ENCODE data around the gene ARHGAP10. TPM values are rescaled to one million over a fixed set of nuclear protein-coding genes. Genes with fewer than 3 reads are reported as not detected.

Gene ARHGAP10
- total and polyA plus RNA-seq, 4 experiments from 2014 or later = 6.4 to 8.3 (median 7.8) TPM

DNA sequence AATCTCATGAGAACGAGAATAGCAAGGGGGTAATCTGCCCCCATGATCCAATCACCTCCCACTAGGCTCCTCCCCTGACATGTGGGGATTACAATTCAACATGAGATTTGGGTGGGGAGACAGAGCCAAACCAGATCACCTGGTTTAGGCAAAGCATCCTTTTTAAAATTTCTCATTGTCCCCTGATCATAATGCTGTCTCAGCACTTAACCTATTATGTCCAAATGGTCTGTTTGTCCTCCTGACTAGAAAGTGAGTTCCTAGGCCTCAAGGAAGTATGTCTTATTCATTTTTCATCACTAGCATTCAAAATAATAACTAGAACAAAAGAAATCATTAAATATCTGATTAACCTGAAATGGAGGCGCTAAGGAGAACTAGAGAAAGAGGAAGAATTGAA is 40.1 kb upstream of the ARHGAP10 start:
- Mint-ChIP-seq H3K9me3 (no peaks in the 10 kb centered on the region), H3K36me3 (no peaks in the 10 kb centered on the region), H3K4me1 (peaks cover 0 to 5% (median 3%) of the 10 kb centered on the region in 4 donors), H3K27ac (no peak overlapping the region), H3K27me3 (peaks cover 17% of the 10 kb centered on the region in 2 donors), H3K4me3 (no peak overlapping the region)
- no peaks in the 10 kb centered on the region for H3K9me3 ChIP-seq (ENCODE audit: control insufficient read depth in 1 of 2, low read length in 2 of 2)
- intact Hi-C loops (cut with micrococcal nuclease) = no loop called here
- H3K27ac ChIP-seq (ENCODE audit: low read depth, low read length) = no peak overlapping the region
- no peaks in the 10 kb centered on the region for H3K4me1 ChIP-seq (ENCODE audit: insufficient read depth, low read length)
- no peak for DNase-seq
- no peak overlapping the region for H3K4me3 ChIP-seq (ENCODE audit: low read length in 2 of 2)
- H3K36me3 ChIP-seq (ENCODE audit: insufficient read depth, low read length) = no peaks in the 10 kb centered on the region
- H3K27me3 ChIP-seq (ENCODE audit: insufficient read depth, low read length) = no peaks in the 10 kb centered on the region
- ChIA-PET CTCF (ENCODE audit: partially characterized antibody) (interaction anchor here (0.7 kb wide), 1 partner anchor 175 kb away, joined by 3 read pairs; no protein-coding TSS in a partner anchor), POLR2A (ENCODE audit: partially characterized antibody) (no interaction called here)

DNA sequence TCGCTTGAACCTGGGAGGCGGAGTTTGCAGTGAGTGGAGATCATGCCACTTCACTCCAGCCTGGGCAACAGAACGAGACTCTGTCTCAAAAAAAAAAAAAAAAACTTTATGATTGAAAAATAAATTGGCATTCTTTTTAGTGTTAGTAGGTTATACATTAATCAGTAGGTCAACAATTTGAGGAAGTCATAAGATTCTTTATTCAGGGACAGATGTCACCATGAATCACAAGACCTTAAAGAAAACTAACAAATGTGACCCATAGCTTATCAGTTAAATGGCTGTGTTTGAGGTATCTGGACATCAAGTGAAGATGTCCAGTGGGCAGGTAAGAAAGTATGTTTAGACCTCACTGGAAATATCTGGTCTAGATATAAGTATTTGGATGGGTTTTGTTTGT is 38.7 kb upstream of the ARHGAP10 start:
- Histone ChIP-seq H3K9me3 (ENCODE audit: control insufficient read depth in 1 of 2, low read length in 2 of 2) (no peaks in the 10 kb centered on the region), H3K4me3 (ENCODE audit: low read length in 2 of 2) (no peak overlapping the region), H3K4me1 (ENCODE audit: insufficient read depth, low read length) (no peaks in the 10 kb centered on the region), H3K36me3 (ENCODE audit: insufficient read depth, low read length) (no peaks in the 10 kb centered on the region), H3K27ac (ENCODE audit: low read depth, low read length) (no peak overlapping the region), H3K27me3 (ENCODE audit: insufficient read depth, low read length) (no peaks in the 10 kb centered on the region)
- peaks cover 0 to 5% (median 3%) of the 10 kb centered on the region in 4 donors for H3K4me1 Mint-ChIP-seq
- CTCF ChIA-PET (ENCODE audit: partially characterized antibody) = interaction anchor here (2.9 kb wide), 1 partner anchor 174 kb away, joined by 12 read pairs; no protein-coding TSS in a partner anchor
- H3K36me3 Mint-ChIP-seq = no peaks in the 10 kb centered on the region
- H3K27ac Mint-ChIP-seq = no peak overlapping the region
- H3K9me3 Mint-ChIP-seq = no peaks in the 10 kb centered on the region
- H3K4me3 Mint-ChIP-seq = no peak overlapping the region
- no peak for DNase-seq
- intact Hi-C loops (cut with micrococcal nuclease) = no loop called here
- POLR2A ChIA-PET (ENCODE audit: partially characterized antibody) = no interaction called here
- peaks cover 18 to 19% of the 10 kb centered on the region in 2 donors for H3K27me3 Mint-ChIP-seq

DNA sequence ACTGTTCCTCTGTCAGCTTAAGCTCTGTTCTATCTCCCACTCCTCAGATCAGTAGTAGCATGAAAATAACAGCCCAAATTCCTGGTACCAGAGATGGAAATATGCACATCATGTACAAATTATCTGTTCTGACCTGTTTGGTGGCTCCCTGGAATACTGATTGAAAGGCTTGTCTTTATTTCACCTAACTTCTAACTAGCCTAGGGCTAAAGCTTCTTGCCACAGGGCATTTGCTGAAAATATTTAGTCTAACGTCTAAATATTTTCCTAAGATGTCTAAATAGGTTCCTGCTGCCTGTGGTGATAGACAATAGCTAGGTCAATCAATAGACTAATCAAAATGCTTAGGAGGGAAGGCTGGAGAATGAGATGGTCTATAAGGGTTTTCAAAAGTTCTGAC is 35.0 kb upstream of the ARHGAP10 start:
- no peak overlapping the region for H3K4me3 ChIP-seq (ENCODE audit: low read length in 2 of 2)
- peaks cover 0 to 10% (median 3%) of the 10 kb centered on the region in 8 donors for H3K9me3 Mint-ChIP-seq
- no peaks in the 10 kb centered on the region for H3K4me1 Mint-ChIP-seq
- H3K4me1 ChIP-seq (ENCODE audit: insufficient read depth, low read length) = no peaks in the 10 kb centered on the region
- H3K4me3 Mint-ChIP-seq = no peak overlapping the region
- H3K36me3 ChIP-seq (ENCODE audit: insufficient read depth, low read length) = no peaks in the 10 kb centered on the region
- CTCF ChIA-PET (ENCODE audit: partially characterized antibody) = interaction anchor here (7.8 kb wide), 1 partner anchor 169 kb away, joined by 73 read pairs; no protein-coding TSS in a partner anchor
- no peaks in the 10 kb centered on the region for H3K9me3 ChIP-seq (ENCODE audit: control insufficient read depth in 1 of 2, low read length in 2 of 2)
- intact Hi-C loops (cut with micrococcal nuclease) = no loop called here
- POLR2A ChIA-PET (ENCODE audit: partially characterized antibody) = no interaction called here
- peaks cover 14% of the 10 kb centered on the region in 2 donors for H3K27me3 Mint-ChIP-seq
- H3K27ac Mint-ChIP-seq = no peak overlapping the region
- no peak overlapping the region for H3K27ac ChIP-seq (ENCODE audit: low read depth, low read length)
- H3K27me3 ChIP-seq (ENCODE audit: insufficient read depth, low read length) = no peaks in the 10 kb centered on the region
- H3K36me3 Mint-ChIP-seq = no peaks in the 10 kb centered on the region
- DNase-seq = no peak

DNA sequence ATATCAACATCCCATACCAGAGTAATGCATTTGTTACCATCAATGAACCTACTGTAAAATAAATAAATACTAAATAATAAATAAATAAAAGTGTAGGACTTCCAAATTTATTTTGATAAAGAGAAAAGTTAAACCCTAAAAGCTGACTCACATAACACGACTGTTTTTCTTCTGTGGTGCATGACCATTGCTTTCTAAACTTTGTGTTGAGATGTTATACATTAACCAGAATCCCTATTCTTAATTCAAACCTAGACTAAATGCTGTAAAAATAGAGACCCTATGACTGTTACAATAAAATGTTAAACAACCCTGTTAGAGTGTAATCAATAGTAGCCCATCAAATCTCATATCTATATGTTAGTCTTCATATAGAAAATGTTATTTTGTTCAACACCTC is 27.0 kb upstream of the ARHGAP10 start:
- Mint-ChIP-seq H3K4me1 (peaks cover 0 to 3% (median under 1%) of the 10 kb centered on the region in 4 donors), H3K36me3 (no peaks in the 10 kb centered on the region), H3K27ac (no peak overlapping the region), H3K4me3 (no peak overlapping the region), H3K9me3 (peaks cover 0 to 3% (median 0%) of the 10 kb centered on the region in 8 donors), H3K27me3 (peaks cover 0 to 1% of the 10 kb centered on the region in 2 donors)
- Histone ChIP-seq H3K4me1 (ENCODE audit: insufficient read depth, low read length) (no peaks in the 10 kb centered on the region), H3K4me3 (ENCODE audit: low read length in 2 of 2) (no peak overlapping the region), H3K27ac (ENCODE audit: low read depth, low read length) (no peak overlapping the region), H3K9me3 (ENCODE audit: control insufficient read depth in 1 of 2, low read length in 2 of 2) (no peaks in the 10 kb centered on the region), H3K36me3 (ENCODE audit: insufficient read depth, low read length) (no peaks in the 10 kb centered on the region), H3K27me3 (ENCODE audit: insufficient read depth, low read length) (no peaks in the 10 kb centered on the region)
- ChIA-PET POLR2A (ENCODE audit: partially characterized antibody) (no interaction called here), CTCF (ENCODE audit: partially characterized antibody) (interaction anchor here (10.3 kb wide), 1 partner anchor 160 kb away, joined by 261 read pairs; no protein-coding TSS in a partner anchor)
- intact Hi-C loops (cut with micrococcal nuclease) = loop anchor here (10.0 kb wide), 1 partner anchor 1560 kb away; no protein-coding TSS in a partner anchor
- DNase-seq = no peak

DNA sequence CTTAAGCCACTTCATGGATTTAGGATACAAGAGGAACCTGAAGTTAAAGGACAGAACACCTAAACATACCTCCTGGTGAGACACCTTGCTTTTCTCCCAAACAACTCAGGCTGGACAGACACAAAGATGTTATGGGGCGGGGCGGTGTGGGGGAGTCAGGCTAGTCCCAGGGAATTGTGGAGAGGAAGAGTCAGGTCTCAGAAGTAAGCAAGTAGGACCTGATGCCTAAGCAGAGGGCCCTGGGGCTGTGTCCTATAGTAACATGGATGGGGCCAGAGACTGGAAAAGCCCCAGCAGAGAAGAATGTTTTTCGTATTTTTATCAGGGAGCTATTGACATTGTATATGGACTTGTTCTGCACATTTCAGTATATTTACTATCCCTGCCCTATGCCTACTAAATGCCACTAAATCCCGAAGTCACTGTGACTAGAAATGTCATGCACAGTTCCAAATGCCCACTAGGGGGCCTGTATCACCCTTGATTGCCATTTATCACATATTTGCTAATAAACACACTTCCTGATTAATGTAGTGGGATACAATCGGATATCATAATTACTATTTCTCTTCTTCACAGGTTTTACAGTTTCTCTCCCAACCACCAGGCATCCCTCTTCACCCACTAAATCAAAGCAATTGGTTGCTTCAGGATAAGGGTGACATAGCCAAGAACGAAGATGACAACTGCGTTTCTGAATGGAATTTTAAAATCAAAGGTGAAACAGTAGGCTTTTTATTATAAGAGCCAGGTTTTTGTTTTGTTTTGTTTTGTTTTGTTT is 23.8 kb upstream of the ARHGAP10 start:
- peak; percentile 51 to 62 (median 55) for DNase-seq
- no peaks in the 10 kb centered on the region for H3K9me3 ChIP-seq (ENCODE audit: control insufficient read depth in 1 of 2, low read length in 2 of 2)
- ChIA-PET CTCF (ENCODE audit: partially characterized antibody) (interaction anchor here (1.0 to 10.3 kb wide), 22 partner anchors 10 to 190 kb away, joined by 3 to 261 read pairs (median 5); partner anchors contain the start of genes ARHGAP10 and PRMT9), POLR2A (ENCODE audit: partially characterized antibody) (interaction anchor here (1.1 kb wide), 1 partner anchor 159 kb away, joined by 4 read pairs; no protein-coding TSS in a partner anchor)
- H3K4me1 Mint-ChIP-seq = peaks cover 0 to 3% (median under 1%) of the 10 kb centered on the region in 4 donors
- intact Hi-C loops (cut with micrococcal nuclease) = loop anchor here (1.0 to 10.0 kb wide), 4 partner anchors 23 to 1557 kb away; no protein-coding TSS in a partner anchor
- no peaks in the 10 kb centered on the region for H3K4me1 ChIP-seq (ENCODE audit: insufficient read depth, low read length)
- H3K27me3 ChIP-seq (ENCODE audit: insufficient read depth, low read length) = no peaks in the 10 kb centered on the region
- H3K9me3 Mint-ChIP-seq = no peaks in the 10 kb centered on the region
- no peak overlapping the region for H3K4me3 ChIP-seq (ENCODE audit: low read length in 2 of 2)
- H3K27ac ChIP-seq (ENCODE audit: low read depth, low read length) = no peak overlapping the region
- peak overlapping the region in 1 of 7 donors; percentile 7 for H3K27ac Mint-ChIP-seq
- H3K36me3 Mint-ChIP-seq = no peaks in the 10 kb centered on the region
- H3K27me3 Mint-ChIP-seq = no peaks in the 10 kb centered on the region
- H3K36me3 ChIP-seq (ENCODE audit: insufficient read depth, low read length) = no peaks in the 10 kb centered on the region
- no peak overlapping the region for H3K4me3 Mint-ChIP-seq

DNA sequence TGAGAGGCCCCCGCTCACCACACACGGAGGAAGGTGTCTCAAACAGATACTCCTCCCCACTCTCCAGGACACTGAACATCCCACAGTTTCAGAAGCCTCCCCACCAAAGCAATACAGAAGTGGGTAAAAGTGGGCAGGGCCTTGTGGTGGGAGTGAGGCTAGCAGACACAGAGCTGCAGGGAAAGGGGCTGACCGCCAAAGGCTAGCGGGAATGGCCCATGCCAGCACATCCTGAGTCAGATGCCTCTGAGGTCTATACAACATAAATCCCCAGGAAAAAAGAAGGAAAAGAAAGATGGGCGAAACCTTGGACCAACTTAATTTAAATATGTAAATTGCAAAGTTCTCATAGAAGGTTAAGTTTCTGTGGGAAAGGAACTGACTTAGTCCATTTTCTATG is 21.9 kb upstream of the ARHGAP10 start:
- H3K27me3 ChIP-seq (ENCODE audit: insufficient read depth, low read length) = no peaks in the 10 kb centered on the region
- Mint-ChIP-seq H3K9me3 (peaks cover 0 to 1% (median 0%) of the 10 kb centered on the region in 8 donors), H3K4me1 (peaks cover 0 to 3% (median under 1%) of the 10 kb centered on the region in 4 donors), H3K4me3 (no peak overlapping the region), H3K36me3 (no peaks in the 10 kb centered on the region), H3K27ac (no peak overlapping the region), H3K27me3 (peaks cover 0 to 1% of the 10 kb centered on the region in 2 donors)
- no peaks in the 10 kb centered on the region for H3K36me3 ChIP-seq (ENCODE audit: insufficient read depth, low read length)
- no peaks in the 10 kb centered on the region for H3K9me3 ChIP-seq (ENCODE audit: control insufficient read depth in 1 of 2, low read length in 2 of 2)
- DNase-seq = no peak
- no peak overlapping the region for H3K4me3 ChIP-seq (ENCODE audit: low read length in 2 of 2)
- intact Hi-C loops (cut with micrococcal nuclease) = loop anchor here (10.0 kb wide), 1 partner anchor 1555 kb away; no protein-coding TSS in a partner anchor
- CTCF ChIA-PET (ENCODE audit: partially characterized antibody) = interaction anchor here (0.7 to 10.3 kb wide), 10 partner anchors 8 to 159 kb away, joined by 3 to 261 read pairs (median 6); no protein-coding TSS in a partner anchor
- POLR2A ChIA-PET (ENCODE audit: partially characterized antibody) = no interaction called here
- H3K4me1 ChIP-seq (ENCODE audit: insufficient read depth, low read length) = no peaks in the 10 kb centered on the region
- no peak overlapping the region for H3K27ac ChIP-seq (ENCODE audit: low read depth, low read length)
